HepG2 (cell line): ENCODE measurements around the gene SHC1. TPM values are rescaled to one million over a fixed set of nuclear protein-coding genes. Genes with fewer than 3 reads are reported as not detected.

Source experiments
- ARID2 ChIP-seq: sonication (generic); formaldehyde crosslinking; IDR thresholded peaks from 2 replicates; pipeline ENCODE4 v1.8.1; 2022; ENCODE audit warnings: mild to moderate bottlenecking, missing genetic modification reagents, borderline replicate concordance
- CHCHD3 ChIP-seq: sonication (generic); formaldehyde crosslinking; IDR thresholded peaks from 2 replicates; pipeline ENCODE4 v1.8.0; 2022; ENCODE audit warnings: mild to moderate bottlenecking, missing genetic modification reagents, moderate library complexity
- ETV5 ChIP-seq: IDR thresholded peaks from 2 replicates; pipeline ENCODE4 v1.6.1; 2018; ENCODE audit warnings: missing biosample characterization, missing genetic modification reagents, inconsistent platforms, borderline replicate concordance
- KDM1A ChIP-seq: IDR thresholded peaks from 2 replicates; pipeline ENCODE4 v1.6.1; 2016; ENCODE audit warnings: missing compliant biosample characterization
- KLF13 ChIP-seq: sonication (generic); formaldehyde crosslinking; IDR thresholded peaks from 2 replicates; pipeline ENCODE4 v1.4.0; 2020; ENCODE audit warnings: mild to moderate bottlenecking, missing genetic modification reagents
- KMT2B ChIP-seq: IDR thresholded peaks from 2 replicates; pipeline ENCODE4 v1.6.1; 2016; ENCODE audit warnings: missing genetic modification reagents, missing compliant biosample characterization
- MED1 ChIP-seq: sonication (generic); formaldehyde crosslinking; IDR thresholded peaks from 2 replicates; pipeline ENCODE4 v1.4.0; 2020; ENCODE audit warnings: missing genetic modification reagents
- MIXL1 ChIP-seq: IDR thresholded peaks from 2 replicates; pipeline ENCODE4 v1.6.1; 2016
- PAX8 ChIP-seq: sonication (generic); formaldehyde crosslinking; IDR thresholded peaks from 2 replicates; pipeline ENCODE4 v1.8.0; 2022; ENCODE audit warnings: mild to moderate bottlenecking, missing genetic modification reagents, borderline replicate concordance
- RORA ChIP-seq: sonication (generic); formaldehyde crosslinking; IDR thresholded peaks from 2 replicates; pipeline ENCODE4 v1.5.0; 2020; ENCODE audit warnings: mild to moderate bottlenecking, missing genetic modification reagents, moderate library complexity
- TOE1 ChIP-seq: sonication (generic); formaldehyde crosslinking; IDR thresholded peaks from 2 replicates; pipeline ENCODE4 v1.4.0; 2020; ENCODE audit warnings: mild to moderate bottlenecking, missing genetic modification reagents
- TOPORS ChIP-seq: sonication (generic); formaldehyde crosslinking; IDR thresholded peaks from 2 replicates; pipeline ENCODE4 v1.8.0; 2023; ENCODE audit warnings: mild to moderate bottlenecking, missing genetic modification reagents
- ZBTB25 ChIP-seq: IDR thresholded peaks from 2 replicates; pipeline ENCODE4 v1.6.1; 2018; ENCODE audit warnings: missing genetic modification reagents
- ZNF10 ChIP-seq: sonication (generic); formaldehyde crosslinking; IDR thresholded peaks from 2 replicates; pipeline ENCODE4 v1.4.0; 2020; ENCODE audit warnings: mild to moderate bottlenecking, low read depth, missing genetic modification reagents, borderline replicate concordance
- ZNF317 ChIP-seq: sonication (generic); formaldehyde crosslinking; IDR thresholded peaks from 2 replicates; pipeline ENCODE4 v1.5.0; 2020; ENCODE audit warnings: mild to moderate bottlenecking, missing genetic modification reagents
- ZNF34 ChIP-seq: sonication (generic); formaldehyde crosslinking; IDR thresholded peaks from 2 replicates; pipeline ENCODE4 v1.4.0; 2020; ENCODE audit warnings: mild to moderate bottlenecking, missing genetic modification reagents, borderline replicate concordance
- ZNF605 ChIP-seq: sonication (generic); formaldehyde crosslinking; IDR thresholded peaks from 2 replicates; pipeline ENCODE4 v1.8.0; 2022; ENCODE audit warnings: mild to moderate bottlenecking, missing genetic modification reagents
- ZNF704 ChIP-seq: sonication (generic); formaldehyde crosslinking; IDR thresholded peaks from 2 replicates; pipeline ENCODE4 v1.8.1; 2023; ENCODE audit warnings: mild to moderate bottlenecking, inconsistent platforms, moderate library complexity, missing genetic modification reagents, borderline replicate concordance
- ZNF773 ChIP-seq: sonication (generic); formaldehyde crosslinking; IDR thresholded peaks from 2 replicates; pipeline ENCODE4 v1.4.0; 2020; ENCODE audit warnings: missing genetic modification reagents, borderline replicate concordance
- ZNF780A ChIP-seq: sonication (generic); formaldehyde crosslinking; IDR thresholded peaks from 2 replicates; pipeline ENCODE4 v1.8.0; 2022; ENCODE audit warnings: mild to moderate bottlenecking, missing genetic modification reagents, moderate library complexity
- polyA plus RNA-seq, 8 experiments: library from polyadenylated mRNA; depleted of rRNA in 3 of 8; stranded (reverse) in 7 of 8; unstranded in 1 of 8; fragments of >200 nt; fragmentation: Illumina TruSeq in 4 of 8; extraction: Trizol in 4 of 8; gene quantifications; 2 replicates each; pipeline versions ENCODE4 v1.2.1 to v1.2.3, GENCODE V29; 2011 to 2016; ENCODE audit warnings: low read depth in 4 of 8, missing spikeins in 1 of 8, mixed read lengths in 1 of 8; ENCODE audit not compliant: insufficient read depth in 1 of 8
- total RNA-seq, 5 experiments: library from RNA; depleted of rRNA; stranded (reverse); fragments of >200 nt; fragmentation: Illumina TruSeq; extraction: Trizol; gene quantifications; 2 replicates each; pipeline ENCODE4 v1.2.3, GENCODE V29; 2016; ENCODE audit warnings: low read depth in 1 of 5
- TF ChIP-seq, protein P1 (sequence below): sonication (generic); formaldehyde crosslinking; conservative IDR thresholded peaks from 2 replicates; pipeline ENCODE4 v1.8.1; 2023; ENCODE audit warnings: missing genetic modification reagents
- TF ChIP-seq, protein P2 (sequence below): IDR thresholded peaks from 2 replicates; pipeline ENCODE4 v1.6.1; 2016; ENCODE audit warnings: mild to moderate bottlenecking, missing biosample characterization, missing genetic modification reagents
- TF ChIP-seq, protein P3 (sequence below): sonication (generic); formaldehyde crosslinking; IDR thresholded peaks from 2 replicates; pipeline ENCODE4 v1.5.1; 2020; ENCODE audit warnings: mild to moderate bottlenecking, missing genetic modification reagents, borderline replicate concordance

Gene SHC1
- total and polyA plus RNA-seq, 2 of the 13 experiments (the other 11 are each of a cell fraction or from before 2014, with no cell fraction given), result 52.0 to 137 TPM

DNA sequence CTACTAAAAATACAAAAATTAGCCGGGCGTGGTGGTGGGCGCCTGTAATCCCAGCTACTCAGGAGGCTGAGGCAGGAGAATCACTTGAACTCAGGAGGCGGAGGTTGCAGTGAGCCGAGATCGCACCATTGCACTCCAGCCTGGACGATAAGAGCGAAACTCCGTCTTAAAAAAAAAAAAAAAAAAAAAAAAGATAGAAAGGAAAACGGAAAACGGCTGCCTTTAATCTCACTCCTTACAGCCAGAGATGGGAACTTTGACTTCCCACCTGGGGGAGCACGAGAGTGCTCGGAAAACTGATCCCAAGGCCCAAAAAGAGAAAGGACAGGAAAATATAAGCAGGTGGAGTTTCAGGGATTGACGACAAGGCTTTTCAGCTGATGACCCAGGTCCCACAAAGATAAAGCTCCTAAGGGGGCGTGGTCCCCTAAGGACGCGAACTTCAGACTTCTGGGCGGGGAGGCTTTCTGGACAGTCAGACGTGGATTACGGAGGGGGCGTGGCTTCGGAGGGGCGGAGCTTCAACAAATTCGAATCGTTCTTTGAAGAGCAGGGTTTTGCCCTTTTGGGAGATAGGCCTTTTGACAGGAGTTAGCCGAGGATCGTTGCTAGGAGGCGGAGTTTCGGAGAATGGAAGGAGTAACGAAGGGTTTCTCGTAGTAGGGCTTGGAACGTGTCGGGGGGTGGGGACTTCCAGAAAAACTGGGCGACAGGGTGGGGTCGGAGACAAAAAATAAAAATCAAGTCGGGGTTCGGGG lies 3.0 kb upstream of the SHC1 start (continued):
- TF ChIP-seq PAX8 (CRISPR knock-in tag) (no peak), TOE1 (CRISPR knock-in tag) (0 out of 2 replicates have a peak, but pooled peaks have one; percentile 17), KMT2B (CRISPR knock-in tag) (no peak), RORA (no peak), ZNF605 (CRISPR knock-in tag) (no peak), KDM1A (no peak), ZNF773 (no peak), ZNF317 (CRISPR knock-in tag) (no peak; the same call in 1 of the 2 replicates), ARID2 (CRISPR knock-in tag) (no peak), ZNF704 (CRISPR knock-in tag) (no peak), ZNF10 (CRISPR knock-in tag) (no peak), KLF13 (CRISPR knock-in tag) (no peak), ZNF780A (CRISPR knock-in tag) (no peak), CHCHD3 (no peak), ZNF34 (CRISPR knock-in tag) (0 out of 2 replicates have a peak, but pooled peaks have one; percentile 57), TOPORS (CRISPR knock-in tag) (no peak), MED1 (CRISPR knock-in tag) (peak; percentile 57; the same call in 1 of the 2 replicates), MIXL1 (CRISPR knock-in tag) (no peak), ZBTB25 (no peak), ETV5 (CRISPR knock-in tag) (no peak)
- TF ChIP-seq, protein P1, sequence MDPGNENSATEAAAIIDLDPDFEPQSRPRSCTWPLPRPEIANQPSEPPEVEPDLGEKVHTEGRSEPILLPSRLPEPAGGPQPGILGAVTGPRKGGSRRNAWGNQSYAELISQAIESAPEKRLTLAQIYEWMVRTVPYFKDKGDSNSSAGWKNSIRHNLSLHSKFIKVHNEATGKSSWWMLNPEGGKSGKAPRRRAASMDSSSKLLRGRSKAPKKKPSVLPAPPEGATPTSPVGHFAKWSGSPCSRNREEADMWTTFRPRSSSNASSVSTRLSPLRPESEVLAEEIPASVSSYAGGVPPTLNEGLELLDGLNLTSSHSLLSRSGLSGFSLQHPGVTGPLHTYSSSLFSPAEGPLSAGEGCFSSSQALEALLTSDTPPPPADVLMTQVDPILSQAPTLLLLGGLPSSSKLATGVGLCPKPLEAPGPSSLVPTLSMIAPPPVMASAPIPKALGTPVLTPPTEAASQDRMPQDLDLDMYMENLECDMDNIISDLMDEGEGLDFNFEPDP (CRISPR knock-in tag), result no peak
- TF ChIP-seq, protein P2, sequence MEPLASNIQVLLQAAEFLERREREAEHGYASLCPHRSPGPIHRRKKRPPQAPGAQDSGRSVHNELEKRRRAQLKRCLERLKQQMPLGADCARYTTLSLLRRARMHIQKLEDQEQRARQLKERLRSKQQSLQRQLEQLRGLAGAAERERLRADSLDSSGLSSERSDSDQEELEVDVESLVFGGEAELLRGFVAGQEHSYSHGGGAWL (CRISPR knock-in tag), result no peak
- TF ChIP-seq, protein P3, sequence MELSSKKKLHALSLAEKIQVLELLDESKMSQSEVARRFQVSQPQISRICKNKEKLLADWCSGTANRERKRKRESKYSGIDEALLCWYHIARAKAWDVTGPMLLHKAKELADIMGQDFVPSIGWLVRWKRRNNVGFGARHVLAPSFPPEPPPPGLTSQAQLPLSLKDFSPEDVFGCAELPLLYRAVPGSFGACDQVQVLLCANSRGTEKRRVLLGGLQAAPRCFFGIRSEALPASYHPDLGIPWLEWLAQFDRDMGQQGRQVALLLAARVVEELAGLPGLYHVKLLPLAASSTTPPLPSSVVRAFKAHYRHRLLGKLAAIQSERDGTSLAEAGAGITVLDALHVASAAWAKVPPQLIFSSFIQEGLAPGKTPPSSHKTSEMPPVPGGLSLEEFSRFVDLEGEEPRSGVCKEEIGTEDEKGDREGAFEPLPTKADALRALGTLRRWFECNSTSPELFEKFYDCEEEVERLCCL (CRISPR knock-in tag), result no peak
